IMR-90 (cell line): ENCODE data around the gene RIPK3. TPM values are rescaled to one million over a fixed set of nuclear protein-coding genes. Genes with fewer than 3 reads are reported as not detected.

ENCODE experiments used
- ATAC-seq: fragments of 200-7000 bp; cut with Tn5 transposase; 2 replicates; pipeline ENCODE4 v1.9.1; 2020; ENCODE audit warnings: low read depth, mild to moderate bottlenecking, moderate library complexity
- BruUV-seq: library from RNA; stranded (reverse); fragments of 400-500 nt; replicated peaks from 2 replicates; lab custom pipeline; 2021; lab: Mats Ljungman, UMichigan
- CTCF ChIA-PET: fragments of 300-600 bp; formaldehyde crosslinking; extraction: SDS; loops from one replicate; lab custom pipeline; 2021; ENCODE audit warnings: antibody characterized with exemption; lab: Yijun Ruan, JAX
- POLR2A ChIA-PET: fragments of 300-600 bp; sonication (Branson Sonifier 250); formaldehyde crosslinking; loops from one replicate; lab custom pipeline; 2022; ENCODE audit warnings: antibody characterized with exemption; ENCODE audit not compliant: unreplicated experiment; lab: Charles Lee
- DNase-seq: peaks from one replicate; pipeline ENCODE4 v3.0.0; 2013
- H2AFZ ChIP-seq: replicated peaks from 2 replicates; pipeline ENCODE3; 2013; ENCODE audit warnings: low read length, mild to moderate bottlenecking; ENCODE audit not compliant: poor library complexity
- H2AK5ac ChIP-seq: 2 replicates; pipeline ENCODE4 v1.6.1; 2013; ENCODE audit warnings: low read depth, low read length, inconsistent platforms
- H2AK9ac ChIP-seq: replicated peaks from 2 replicates; pipeline ENCODE3; 2013; ENCODE audit warnings: mild to moderate bottlenecking, low read depth, low read length, moderate library complexity; ENCODE audit not compliant: poor library complexity
- H2BK120ac ChIP-seq: 2 replicates; pipeline ENCODE4 v1.6.1; 2013; ENCODE audit warnings: low read depth, low read length, inconsistent platforms
- H2BK15ac ChIP-seq: 3 replicates; pipeline ENCODE4 v1.6.1; 2013; ENCODE audit warnings: low read depth, low read length, inconsistent platforms
- H2BK20ac ChIP-seq: 2 replicates; pipeline ENCODE4 v1.6.1; 2013; ENCODE audit warnings: low read depth, mild to moderate bottlenecking, inconsistent platforms, low read length, moderate library complexity
- H2BK5ac ChIP-seq: 2 replicates; pipeline ENCODE4 v1.6.1; 2013; ENCODE audit warnings: mild to moderate bottlenecking, low read depth, low read length, inconsistent platforms; ENCODE audit not compliant: poor library complexity, severe bottlenecking
- H3K14ac ChIP-seq: replicated peaks from 2 replicates; pipeline ENCODE4 v1.6.1; 2013; ENCODE audit warnings: low read depth, low read length, inconsistent platforms
- H3K18ac ChIP-seq: 2 replicates; pipeline ENCODE4 v1.6.1; 2013; ENCODE audit warnings: low read depth, low read length, control low read depth
- H3K23ac ChIP-seq: 2 replicates; pipeline ENCODE4 v1.6.1; 2013; ENCODE audit warnings: low read depth, low read length, inconsistent platforms
- H3K27ac ChIP-seq: 2 replicates; pipeline ENCODE4 v1.5.1; 2013; ENCODE audit warnings: mild to moderate bottlenecking, control low read depth, low read length; ENCODE audit not compliant: insufficient read depth
- H3K27me3 ChIP-seq: 2 replicates; pipeline ENCODE4 v1.6.1; 2013; ENCODE audit warnings: low read length; ENCODE audit not compliant: control insufficient read depth, insufficient read depth
- H3K36me3 ChIP-seq: 2 replicates; pipeline ENCODE4 v1.6.1; 2013; ENCODE audit warnings: low read length, mixed read lengths; ENCODE audit not compliant: control insufficient read depth, insufficient read depth
- H3K4ac ChIP-seq: 2 replicates; pipeline ENCODE4 v1.6.1; 2013; ENCODE audit warnings: low read depth, low read length, inconsistent platforms
- H3K4me1 ChIP-seq: 2 replicates; pipeline ENCODE4 v1.6.1; 2013; ENCODE audit warnings: low read length, mixed read lengths; ENCODE audit not compliant: control insufficient read depth, insufficient read depth
- H3K4me2 ChIP-seq: 2 replicates; pipeline ENCODE4 v1.6.1; 2013; ENCODE audit warnings: low read depth, mild to moderate bottlenecking, control low read depth, low read length, moderate library complexity
- H3K4me3 ChIP-seq: 2 replicates; pipeline ENCODE4 v1.5.1; 2013; ENCODE audit warnings: low read depth, mild to moderate bottlenecking, control low read depth, low read length, moderate library complexity; ENCODE audit not compliant: insufficient read depth
- H3K56ac ChIP-seq: 2 replicates; pipeline ENCODE4 v1.6.1; 2013; ENCODE audit warnings: low read length, inconsistent platforms; ENCODE audit not compliant: insufficient read depth; ENCODE audit errors: extremely low read depth
- H3K79me1 ChIP-seq, 2 experiments: 2 replicates each; pipeline ENCODE4 v1.6.1; 2013; ENCODE audit warnings: low read length in 2 of 2, inconsistent platforms in 1 of 2, low read depth in 1 of 2
- H3K9ac ChIP-seq: 2 replicates; pipeline ENCODE4 v1.6.1; 2013; ENCODE audit warnings: low read depth, low read length, control low read depth
- H3K9me1 ChIP-seq: 2 replicates; pipeline ENCODE4 v1.6.1; 2013; ENCODE audit warnings: low read length, inconsistent platforms; ENCODE audit not compliant: insufficient read depth
- H3K9me3 ChIP-seq: 2 replicates; pipeline ENCODE4 v1.6.1; 2013; ENCODE audit warnings: low read length; ENCODE audit not compliant: control insufficient read depth, insufficient read depth
- H4K20me1 ChIP-seq: 2 replicates; pipeline ENCODE4 v1.6.1; 2013; ENCODE audit warnings: low read length, inconsistent platforms; ENCODE audit not compliant: insufficient read depth
- H4K5ac ChIP-seq: 2 replicates; pipeline ENCODE4 v1.6.1; 2013; ENCODE audit warnings: mild to moderate bottlenecking, low read depth, low read length, control low read depth
- H4K8ac ChIP-seq, 2 experiments: 2 replicates each; pipeline ENCODE4 v1.6.1; 2013; ENCODE audit warnings: low read depth in 2 of 2, low read length in 2 of 2, control low read depth in 1 of 2, inconsistent platforms in 1 of 2
- H4K91ac ChIP-seq: 2 replicates; pipeline ENCODE4 v1.6.1; 2013; ENCODE audit warnings: low read depth, low read length, inconsistent platforms; ENCODE audit not compliant: insufficient read depth
- BHLHE40 ChIP-seq: fragments of 150-350 bp; IDR thresholded peaks from 2 replicates; pipeline ENCODE4 v1.6.1; 2016; ENCODE audit warnings: mild to moderate bottlenecking, low read depth, low read length
- FOS ChIP-seq: fragments of 150-350 bp; IDR thresholded peaks from 2 replicates; pipeline ENCODE4 v1.6.1; 2016; ENCODE audit warnings: low read depth, low read length
- MAFK ChIP-seq: IDR thresholded peaks from 2 replicates; pipeline ENCODE4 v1.6.1; 2012; ENCODE audit warnings: low read depth, low read length, improper control_type of control experiment
- MAZ ChIP-seq: IDR thresholded peaks from 2 replicates; pipeline ENCODE4 v1.6.1; 2012; ENCODE audit warnings: low read depth, mild to moderate bottlenecking, low read length, improper control_type of control experiment, moderate library complexity, borderline replicate concordance
- MXI1 ChIP-seq: IDR thresholded peaks from 2 replicates; pipeline ENCODE4 v1.6.1; 2012; ENCODE audit warnings: low read depth, mild to moderate bottlenecking, low read length, moderate library complexity, borderline replicate concordance
- NFE2L2 ChIP-seq: fragments of 150-350 bp; IDR thresholded peaks from 2 replicates; pipeline ENCODE4 v1.6.1; 2016; ENCODE audit warnings: low read depth, mild to moderate bottlenecking, low read length
- POLR2A ChIP-seq: IDR thresholded peaks from 2 replicates; pipeline ENCODE4 v1.6.1; 2012; ENCODE audit warnings: mild to moderate bottlenecking, low read depth, low read length
- RAD21 ChIP-seq: IDR thresholded peaks from 2 replicates; pipeline ENCODE4 v1.6.1; 2012; ENCODE audit warnings: low read length, improper control_type of control experiment
- RCOR1 ChIP-seq: IDR thresholded peaks from 2 replicates; pipeline ENCODE4 v1.6.1; 2012; ENCODE audit warnings: mild to moderate bottlenecking, low read length, improper control_type of control experiment; ENCODE audit not compliant: insufficient replicate concordance
- RFX5 ChIP-seq: IDR thresholded peaks from 2 replicates; pipeline ENCODE4 v1.8.0; 2012; ENCODE audit warnings: low read depth, mild to moderate bottlenecking, low read length, moderate library complexity
- SMC3 ChIP-seq: fragments of 150-350 bp; IDR thresholded peaks from 2 replicates; pipeline ENCODE4 v1.6.1; 2016; ENCODE audit warnings: low read depth, mild to moderate bottlenecking, antibody characterized with exemption, low read length, moderate library complexity
- WGBS, 2 experiments: methylation state at CpG; one replicate each; pipeline versions ENCODE4 v1.1.5 to v1.1.7; 2013; ENCODE audit warnings: missing lambda C conversion rate in 2 of 2; ENCODE audit not compliant: insufficient read length in 1 of 2; ENCODE audit errors: extremely low coverage in 2 of 2; 5-methylcytosine and 5-hydroxymethylcytosine counted together
- dilution Hi-C: fragments of 300-500 bp; cut with HindIII; formaldehyde crosslinking; loops from one replicate; pipeline ENCODE4 v1.14.3; 2018; ENCODE audit warnings: low sequenced_read_pairs; ENCODE audit not compliant: unreplicated experiment
- in situ Hi-C: fragments of 300-500 bp; cut with MboI; formaldehyde crosslinking; loops from 3 replicates; pipeline ENCODE4 v1.14.3; 2019; ENCODE audit warnings: low sequenced_read_pairs, inconsistent platforms, mixed read lengths
- intact Hi-C: fragments of 100-400 bp; cut with micrococcal nuclease; formaldehyde crosslinking; loops from 2 replicates; pipeline ENCODE4 v1.10.0; 2022
- polyA plus RNA-seq, 3 experiments: library from polyadenylated mRNA; depleted of rRNA; stranded (reverse); fragments of >200 nt; gene quantifications; 2 replicates each; pipeline ENCODE4 v1.2.3, GENCODE V29; 2012; ENCODE audit warnings: low replicate concordance in 1 of 3
- total RNA-seq: library from RNA; depleted of rRNA; stranded (reverse); fragments of >200 nt; gene quantifications from 2 replicates; pipeline ENCODE4 v1.2.3, GENCODE V29; 2012
- TF ChIP-seq, protein P1 (sequence below): fragments of 150-350 bp; IDR thresholded peaks from 2 replicates; pipeline ENCODE4 v1.6.1; 2017; ENCODE audit warnings: mild to moderate bottlenecking, antibody characterized with exemption, low read length, low read depth
- TF ChIP-seq, protein P2 (sequence below): fragments of 150-350 bp; IDR thresholded peaks from 2 replicates; pipeline ENCODE4 v1.6.1; 2016; ENCODE audit warnings: low read depth, mild to moderate bottlenecking, low read length, moderate library complexity, borderline replicate concordance

The RIPK3 gene
- total and polyA plus RNA-seq, 2 of the 4 experiments (the other 2 are of a cell fraction), result 0.09 TPM; not detected in 1

DNA sequence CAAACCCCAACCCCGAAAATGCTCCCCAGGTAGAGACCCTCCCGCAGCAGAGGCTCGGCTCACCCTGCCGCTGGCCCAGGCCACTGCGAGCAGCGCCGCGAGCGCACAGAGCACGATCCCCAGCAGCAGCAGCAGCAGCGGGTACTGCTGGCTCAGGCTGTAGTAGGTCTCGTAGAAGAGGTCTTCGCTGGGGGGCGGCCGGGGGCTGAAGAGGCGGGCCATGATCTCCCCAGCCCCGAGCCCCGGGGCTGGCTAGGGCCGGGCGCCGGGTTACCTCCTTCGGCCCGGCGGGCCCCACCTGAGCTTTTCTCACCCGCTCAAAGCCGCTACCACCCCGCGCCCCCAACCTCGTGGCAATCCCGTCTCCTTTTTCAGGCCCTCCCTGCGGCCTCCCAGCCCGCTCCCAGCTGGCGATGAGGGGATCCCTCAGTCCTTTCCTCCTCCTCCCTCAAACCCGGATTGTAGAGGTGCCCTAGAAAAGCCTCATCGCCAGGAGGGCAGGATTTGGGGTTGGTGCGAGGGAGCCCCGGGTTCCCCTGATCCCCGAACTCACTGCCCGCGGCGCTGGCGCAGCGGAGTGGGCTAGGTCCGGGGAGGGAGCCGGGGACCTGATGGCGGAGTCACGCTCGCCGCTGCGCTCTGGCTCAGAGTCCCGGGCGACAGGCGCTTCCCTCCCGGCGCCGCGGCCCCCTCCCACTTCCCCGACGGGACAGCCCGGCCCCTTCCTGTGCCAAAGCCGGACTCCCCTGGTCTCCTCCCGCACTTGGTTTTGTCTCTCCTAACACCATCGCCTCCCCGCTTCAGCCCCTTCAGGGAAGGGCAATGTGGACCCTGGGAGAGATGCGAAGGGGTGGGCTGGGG, 5.1 kb downstream of the RIPK3 start, which contains the start of gene ADCY4 (continued):
- TF ChIP-seq MAZ, result no peak
- TF ChIP-seq SMC3, result no peak

DNA sequence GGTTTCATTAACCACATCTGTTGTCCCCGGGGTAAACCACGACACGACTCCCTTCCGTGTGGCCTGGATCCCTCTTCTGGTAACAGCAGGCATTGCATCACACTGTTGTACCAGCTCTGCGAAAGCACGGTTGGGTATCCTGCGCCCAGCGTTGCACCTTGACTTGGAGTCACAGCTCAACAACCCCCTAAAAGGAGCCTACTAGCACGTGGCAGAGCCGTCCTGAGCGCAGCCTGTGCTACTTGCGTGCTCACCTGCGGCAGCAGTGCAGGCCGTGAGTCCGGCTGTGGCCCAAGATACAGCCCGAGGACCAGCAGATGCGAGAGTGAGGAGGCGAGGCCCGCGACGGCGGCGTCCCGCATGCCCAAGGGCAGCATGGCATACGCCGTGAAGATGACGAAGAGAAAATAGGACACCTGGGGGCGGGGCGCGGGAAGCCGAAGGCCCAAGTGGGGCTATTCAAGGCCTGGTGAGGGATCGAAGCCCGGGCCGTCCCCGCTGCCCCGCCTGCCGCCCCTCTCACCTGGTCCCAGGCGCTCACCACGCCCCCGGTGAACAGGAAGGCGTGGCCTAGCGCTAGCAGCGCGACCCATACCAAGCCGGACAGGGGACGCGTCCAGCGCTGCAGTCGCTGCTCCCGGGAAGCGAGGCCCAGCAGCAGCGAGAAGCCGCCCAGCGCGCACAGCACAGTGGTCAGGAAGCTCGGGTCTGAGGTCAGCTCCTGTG, 7.4 kb downstream of the RIPK3 start:
- Histone ChIP-seq H3K4me1 (peaks cover 3% of the 10 kb centered on the region; the same call in 1 of the 2 replicates), H3K18ac (no peak overlapping the region), H2BK120ac (no peak overlapping the region), H3K56ac (no peak overlapping the region), H2BK15ac (no peak overlapping the region), H3K4me2 (peak overlapping the region; percentile 63; the same call in 1 of the 2 replicates), H3K79me1 (no peaks in the 10 kb centered on the region), H4K20me1 (no peaks in the 10 kb centered on the region), H2BK5ac (no peak overlapping the region), H3K9me3 (no peaks in the 10 kb centered on the region), H3K23ac (no peak overlapping the region), H4K91ac (no peak overlapping the region), H2AK5ac (no peak overlapping the region), H4K8ac (no peak overlapping the region), H3K27me3 (peaks cover 43% of the 10 kb centered on the region), H3K4me3 (no peak overlapping the region), H3K14ac (no peak overlapping the region), H3K9me1 (no peaks in the 10 kb centered on the region; the same call in 1 of the 2 replicates), H3K27ac (no peak overlapping the region), H2AFZ (peak overlapping the region; percentile 91), H3K9ac (no peak overlapping the region), H2AK9ac (peak overlapping the region; percentile 81), H3K4ac (no peak overlapping the region), H4K5ac (no peak overlapping the region), H3K36me3 (no peaks in the 10 kb centered on the region), H2BK20ac (no peak overlapping the region)
- ChIA-PET POLR2A (no interaction called here), CTCF (interaction anchor here (0.6 to 5.6 kb wide), 13 partner anchors 10 to 110 kb away, joined by 3 to 63 read pairs (median 8); partner anchors contain the start of genes CBLN3 and KHNYN)
- in situ Hi-C loops (loop anchor here (5.0 kb wide), 1 partner anchor 105 kb away; no protein-coding TSS in a partner anchor), dilution Hi-C loops (no loop called here), intact Hi-C loops (no loop called here)
- ATAC-seq (peak; percentile 79), DNase-seq (peak; percentile 52)
- 11% methylated on average over 46 of the region's 56 CpGs; no CpG with 5 or more reads in 1 of the 2 experiments for WGBS, 2 experiments
- no TSS peak for BruUV-seq
- TF ChIP-seq, protein P1, sequence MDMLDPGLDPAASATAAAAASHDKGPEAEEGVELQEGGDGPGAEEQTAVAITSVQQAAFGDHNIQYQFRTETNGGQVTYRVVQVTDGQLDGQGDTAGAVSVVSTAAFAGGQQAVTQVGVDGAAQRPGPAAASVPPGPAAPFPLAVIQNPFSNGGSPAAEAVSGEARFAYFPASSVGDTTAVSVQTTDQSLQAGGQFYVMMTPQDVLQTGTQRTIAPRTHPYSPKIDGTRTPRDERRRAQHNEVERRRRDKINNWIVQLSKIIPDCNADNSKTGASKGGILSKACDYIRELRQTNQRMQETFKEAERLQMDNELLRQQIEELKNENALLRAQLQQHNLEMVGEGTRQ, result no peak
- TF ChIP-seq FOS, result no peak
- TF ChIP-seq MAFK, result no peak
- peak; percentile 53 for TF ChIP-seq SMC3
- no peak for TF ChIP-seq POLR2A
- TF ChIP-seq, protein P2, sequence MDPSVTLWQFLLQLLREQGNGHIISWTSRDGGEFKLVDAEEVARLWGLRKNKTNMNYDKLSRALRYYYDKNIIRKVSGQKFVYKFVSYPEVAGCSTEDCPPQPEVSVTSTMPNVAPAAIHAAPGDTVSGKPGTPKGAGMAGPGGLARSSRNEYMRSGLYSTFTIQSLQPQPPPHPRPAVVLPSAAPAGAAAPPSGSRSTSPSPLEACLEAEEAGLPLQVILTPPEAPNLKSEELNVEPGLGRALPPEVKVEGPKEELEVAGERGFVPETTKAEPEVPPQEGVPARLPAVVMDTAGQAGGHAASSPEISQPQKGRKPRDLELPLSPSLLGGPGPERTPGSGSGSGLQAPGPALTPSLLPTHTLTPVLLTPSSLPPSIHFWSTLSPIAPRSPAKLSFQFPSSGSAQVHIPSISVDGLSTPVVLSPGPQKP, result no peak
- TF ChIP-seq MXI1, result no peak
- TF ChIP-seq NFE2L2, result no peak
- TF ChIP-seq BHLHE40, result no peak
- no peak for TF ChIP-seq RFX5
- no peak for TF ChIP-seq RCOR1
- TF ChIP-seq RAD21, result peak; percentile 52
